ENCODE results near the gene PLEKHG4B.
A peak's percentile ranks its signal among the peaks of the same experiment; 100 is the strongest.
"Not testable (repeated sequence)": the region's sequence is repeated elsewhere in the genome, so short reads cannot be mapped to it uniquely, and the experiment has no call there.

The PLEKHG4B gene

GRCh38 chr5:91556-92263 is at the start of gene PLEKHG4B:
Gene PLEKHG4B, plus strand, starts transcription at chr5:92168. Its CDS starts 64 bp downstream, at chr5:92232.
- no peak for DNase-seq

GRCh38 chr5:42250-42649 is 49.7 kb upstream of the PLEKHG4B start:
- no peak for DNase-seq

GRCh38 chr5:48192-48591 is 43.8 kb upstream of the PLEKHG4B start:
- DNase-seq: no peak

GRCh38 chr5:49530-49929 is 42.4 kb upstream of the PLEKHG4B start:
- peak in 3 of 4 experiments; percentile 9 to 18 (median 10) for DNase-seq

- no peak for DNase-seq
These were observed 41.9 kb upstream of the PLEKHG4B start for GRCh38 chr5:49953-50544.

GRCh38 chr5:50724-51499 is 41.1 kb upstream of the PLEKHG4B start:
- DNase-seq: no peak

DNA sequence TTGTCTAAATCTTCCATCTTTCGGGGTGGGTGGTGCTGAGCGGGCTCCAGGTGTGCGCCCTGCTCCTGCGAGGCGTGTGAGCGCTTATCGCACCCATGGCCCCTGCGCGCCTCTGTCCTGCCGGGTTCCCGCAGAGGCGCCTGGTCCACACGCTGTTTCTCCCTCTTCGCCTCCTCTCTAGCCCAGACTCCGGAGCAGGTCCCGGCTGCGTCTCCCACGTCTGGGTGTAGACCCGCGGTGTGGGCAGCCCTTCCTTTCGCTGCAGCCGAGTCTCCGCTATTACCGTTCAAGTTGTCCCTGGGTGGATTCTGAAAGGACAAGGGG is 40.5 kb upstream of the PLEKHG4B start:
- DNase-seq: no peak

DNA sequence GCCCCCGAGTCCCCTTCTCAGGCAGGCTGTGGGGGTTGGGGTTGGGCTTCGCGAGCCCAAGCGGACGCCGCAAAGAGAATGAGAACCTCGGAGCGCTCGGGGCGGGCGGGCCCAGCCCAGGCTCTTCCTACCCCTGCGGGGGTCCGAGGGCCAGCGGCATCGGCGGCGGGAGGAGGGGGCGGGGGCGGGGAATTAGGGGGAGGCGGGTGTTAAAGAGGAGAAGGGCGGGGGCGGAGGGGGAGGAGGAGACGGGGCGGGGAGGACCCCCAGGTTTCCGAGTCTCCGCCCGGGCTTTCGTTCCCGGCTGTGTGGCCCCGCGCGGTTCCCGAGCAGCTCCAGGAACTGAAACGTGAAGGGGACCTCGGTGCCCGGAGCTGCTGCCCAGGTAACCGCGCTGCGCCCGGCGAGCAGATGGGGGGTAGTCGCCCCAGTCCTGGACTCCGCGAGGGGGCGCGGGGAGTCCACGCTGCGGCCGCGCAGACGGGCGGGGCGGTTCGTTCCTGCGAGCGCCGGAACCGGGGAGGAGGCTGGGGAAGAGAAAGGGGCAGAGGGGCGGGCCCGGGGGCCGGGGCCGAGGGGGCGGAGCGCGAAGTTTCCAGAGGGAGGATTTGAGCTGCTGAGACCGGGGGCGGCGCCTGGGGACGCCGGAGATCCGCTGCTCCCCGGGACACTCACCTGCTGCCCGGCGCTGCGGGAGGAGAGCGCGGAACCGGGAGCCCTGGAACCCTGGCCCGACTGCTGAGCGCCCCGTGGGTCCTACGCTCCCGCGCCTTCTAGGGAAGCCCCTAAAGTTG is 38.4 kb upstream of the PLEKHG4B start:
- DNase-seq: peak in 1 of 4 experiments; percentile 36

DNA sequence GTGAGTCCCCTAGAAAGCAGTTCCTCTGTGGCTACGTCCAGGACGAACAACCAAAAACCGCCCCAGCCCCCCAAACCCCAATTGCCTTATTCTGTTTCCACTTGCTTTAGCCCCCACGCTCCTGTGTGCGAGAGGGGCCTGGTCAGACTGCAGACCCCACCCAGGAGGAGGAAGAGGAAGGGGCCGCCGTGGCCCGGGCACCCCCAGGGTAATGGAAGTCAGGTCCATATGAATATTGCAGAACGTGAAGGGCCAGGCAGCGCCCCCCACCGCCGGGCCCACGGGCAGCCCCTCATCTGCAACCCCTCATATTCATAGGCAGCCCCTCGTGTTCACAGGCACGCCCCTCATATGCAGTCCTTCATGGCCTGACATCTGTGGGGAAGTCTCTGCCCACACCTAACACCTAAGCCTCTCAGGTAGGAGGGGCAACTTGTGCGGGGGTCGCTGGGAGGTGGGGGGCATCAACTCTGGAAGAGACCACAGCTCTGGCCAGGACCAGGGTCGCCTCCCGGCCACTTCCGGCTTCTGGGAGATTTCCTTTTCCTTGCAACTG is 37.7 kb upstream of the PLEKHG4B start:
- DNase-seq: no peak

DNA sequence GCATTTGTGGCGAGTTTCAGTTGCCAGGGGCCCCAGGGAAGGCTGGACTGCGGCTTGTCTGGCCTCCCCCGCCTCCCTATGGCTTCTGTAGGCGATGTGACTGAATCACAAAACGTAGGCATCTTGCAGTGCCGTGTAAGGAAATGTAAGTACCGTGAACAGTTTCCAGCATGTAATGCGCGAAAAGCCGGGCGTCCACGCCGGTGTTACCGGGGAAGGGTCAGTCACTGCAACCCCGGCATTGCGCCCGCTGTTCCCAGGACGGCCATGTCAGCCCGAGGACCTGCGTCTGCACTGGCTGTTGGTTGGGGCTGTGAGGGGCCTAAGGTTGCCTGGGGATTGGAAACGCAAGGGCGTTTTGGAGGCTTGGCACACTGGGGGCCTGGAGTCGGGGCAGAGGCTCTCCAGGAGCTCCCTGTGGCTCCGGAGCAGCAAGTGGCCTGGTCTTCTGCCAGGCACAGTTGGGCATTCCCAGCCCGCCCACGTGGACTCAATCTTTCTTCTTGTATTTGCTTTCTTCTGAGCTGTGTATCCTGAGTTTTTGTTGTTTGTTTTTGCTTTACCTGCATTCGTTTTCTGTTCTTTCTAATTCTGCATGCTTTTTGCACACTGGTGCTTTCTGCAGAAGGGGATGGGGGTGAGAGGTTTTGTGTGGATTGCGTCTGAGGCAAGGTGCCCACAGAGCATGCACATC is 36.9 kb upstream of the PLEKHG4B start:
- DNase-seq: no peak

DNA sequence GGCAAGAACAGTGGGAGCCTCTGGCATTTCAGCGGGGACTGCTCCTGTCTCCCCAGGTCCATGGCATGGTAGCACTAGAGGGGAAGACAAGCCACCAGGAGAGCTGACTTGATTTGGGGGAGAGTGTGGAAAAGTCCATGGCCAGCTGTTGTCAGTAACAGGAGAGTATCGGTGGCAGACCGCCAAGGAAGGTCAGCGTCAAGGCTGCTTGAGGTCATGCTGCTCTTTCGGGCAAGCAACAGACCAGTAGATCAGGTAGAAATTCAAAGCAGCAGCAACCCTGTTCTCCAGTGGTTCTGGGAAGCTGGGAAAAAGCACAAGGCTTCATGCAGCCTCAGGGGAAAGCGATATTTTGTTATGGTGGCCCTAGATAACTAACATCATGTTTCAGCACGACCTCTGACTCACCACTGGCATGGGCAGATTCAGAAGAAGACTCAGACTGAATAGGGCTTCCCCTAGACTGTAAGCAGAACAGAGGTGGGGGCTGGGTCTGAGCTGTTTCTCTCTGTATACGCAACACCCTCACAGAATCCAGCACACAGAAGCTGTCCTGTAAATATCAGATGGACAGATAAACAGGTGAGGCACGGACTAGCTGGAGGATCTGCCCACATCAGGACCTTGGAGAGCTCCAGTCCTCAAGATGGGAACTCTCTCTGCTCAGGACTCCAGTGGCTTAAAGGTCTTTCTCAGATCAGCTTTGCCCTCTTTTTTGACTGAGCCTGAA is 35.2 kb upstream of the PLEKHG4B start:
- no peak for DNase-seq

GRCh38 chr5:60250-60649 is 31.7 kb upstream of the PLEKHG4B start:
- DNase-seq: not testable (repeated sequence)

- no peak for DNase-seq
These were observed 21.5 kb upstream of the PLEKHG4B start for GRCh38 chr5:70440-70839.

DNA sequence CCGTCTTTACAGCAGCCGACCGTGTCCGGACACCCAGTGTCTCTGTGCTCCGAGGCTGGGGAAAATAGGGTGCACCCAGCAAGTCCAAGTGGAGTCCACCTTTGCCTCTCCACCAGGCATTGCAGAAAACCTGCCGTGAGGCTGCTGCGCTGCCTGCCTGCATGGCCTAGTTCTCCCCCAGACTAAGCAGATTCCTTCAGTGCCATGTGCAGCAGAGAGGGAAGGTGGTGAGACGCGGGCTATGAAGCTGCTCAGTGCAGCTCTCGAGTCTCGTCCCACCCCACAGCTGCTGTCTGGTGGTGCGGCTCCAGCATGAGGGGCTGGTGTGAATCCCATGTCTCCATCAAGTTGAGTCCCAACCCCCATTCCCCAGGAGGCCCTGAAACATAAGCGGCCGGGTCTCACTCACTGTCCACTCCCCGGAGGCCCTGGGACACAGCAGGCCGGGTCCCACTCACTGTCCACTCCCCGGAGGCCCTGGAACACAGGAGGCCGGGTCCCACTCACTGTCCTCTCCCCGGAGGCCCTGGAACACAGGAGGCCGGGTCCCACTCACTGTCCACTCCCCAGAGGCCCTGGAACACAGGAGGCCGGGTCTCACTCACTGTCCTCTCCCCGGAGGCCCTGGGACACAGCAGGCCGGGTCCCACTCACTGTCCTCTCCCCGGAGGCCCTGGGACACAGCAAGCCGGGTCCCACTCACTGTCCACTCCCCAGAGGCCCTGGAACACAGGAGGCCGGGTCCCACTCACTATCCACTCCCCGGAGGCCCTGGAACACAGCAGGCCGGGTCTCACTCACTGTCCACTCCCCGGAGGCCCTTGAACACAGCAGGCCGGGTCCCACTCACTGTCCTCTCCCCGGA is 19.4 kb upstream of the PLEKHG4B start:
- DNase-seq: not testable (repeated sequence)

DNA sequence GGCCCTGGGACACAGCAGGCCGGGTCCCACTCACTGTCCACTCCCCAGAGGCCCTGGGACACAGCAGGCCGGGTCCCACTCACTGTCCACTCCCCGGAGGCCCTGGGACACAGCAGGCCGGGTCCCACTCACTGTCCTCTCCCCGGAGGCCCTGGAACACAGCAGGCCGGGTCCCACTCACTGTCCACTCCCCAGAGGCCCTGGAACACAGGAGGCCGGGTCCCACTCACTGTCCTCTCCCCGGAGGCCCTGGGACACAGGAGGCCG is 18.9 kb upstream of the PLEKHG4B start:
- not testable (repeated sequence) for DNase-seq

- no peak for DNase-seq
These were observed 18.0 kb upstream of the PLEKHG4B start for GRCh38 chr5:73768-74502.

DNA sequence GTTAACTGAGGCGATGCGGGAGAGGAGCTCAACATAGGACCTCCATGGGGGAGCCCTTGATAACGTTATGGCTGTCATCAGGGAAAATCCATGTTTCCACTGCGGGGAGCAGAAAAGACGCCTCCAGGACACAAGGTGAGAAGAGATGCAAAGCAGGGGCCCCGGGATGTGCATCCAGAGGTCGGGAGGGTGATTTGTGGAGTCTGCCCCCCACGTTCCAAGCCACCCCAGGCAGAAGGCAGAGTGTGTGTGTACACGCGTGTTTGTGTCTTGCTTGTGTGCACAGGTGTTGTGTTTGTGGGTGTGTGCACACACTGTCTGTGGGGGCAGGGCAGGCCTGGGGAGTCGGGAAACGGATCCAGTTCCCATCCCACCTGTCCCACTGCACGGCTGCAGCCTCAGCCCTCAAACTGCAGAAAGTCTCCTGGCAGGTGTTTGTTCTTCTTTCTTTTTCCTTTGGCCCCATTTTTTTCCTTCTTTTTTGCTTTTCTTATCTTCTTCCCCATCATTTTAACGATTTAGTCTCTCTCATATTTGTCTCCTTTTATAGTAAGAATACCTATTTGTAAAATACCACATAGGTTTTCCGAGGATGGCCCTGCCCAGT is 17.4 kb upstream of the PLEKHG4B start:
- no peak for DNase-seq

DNA sequence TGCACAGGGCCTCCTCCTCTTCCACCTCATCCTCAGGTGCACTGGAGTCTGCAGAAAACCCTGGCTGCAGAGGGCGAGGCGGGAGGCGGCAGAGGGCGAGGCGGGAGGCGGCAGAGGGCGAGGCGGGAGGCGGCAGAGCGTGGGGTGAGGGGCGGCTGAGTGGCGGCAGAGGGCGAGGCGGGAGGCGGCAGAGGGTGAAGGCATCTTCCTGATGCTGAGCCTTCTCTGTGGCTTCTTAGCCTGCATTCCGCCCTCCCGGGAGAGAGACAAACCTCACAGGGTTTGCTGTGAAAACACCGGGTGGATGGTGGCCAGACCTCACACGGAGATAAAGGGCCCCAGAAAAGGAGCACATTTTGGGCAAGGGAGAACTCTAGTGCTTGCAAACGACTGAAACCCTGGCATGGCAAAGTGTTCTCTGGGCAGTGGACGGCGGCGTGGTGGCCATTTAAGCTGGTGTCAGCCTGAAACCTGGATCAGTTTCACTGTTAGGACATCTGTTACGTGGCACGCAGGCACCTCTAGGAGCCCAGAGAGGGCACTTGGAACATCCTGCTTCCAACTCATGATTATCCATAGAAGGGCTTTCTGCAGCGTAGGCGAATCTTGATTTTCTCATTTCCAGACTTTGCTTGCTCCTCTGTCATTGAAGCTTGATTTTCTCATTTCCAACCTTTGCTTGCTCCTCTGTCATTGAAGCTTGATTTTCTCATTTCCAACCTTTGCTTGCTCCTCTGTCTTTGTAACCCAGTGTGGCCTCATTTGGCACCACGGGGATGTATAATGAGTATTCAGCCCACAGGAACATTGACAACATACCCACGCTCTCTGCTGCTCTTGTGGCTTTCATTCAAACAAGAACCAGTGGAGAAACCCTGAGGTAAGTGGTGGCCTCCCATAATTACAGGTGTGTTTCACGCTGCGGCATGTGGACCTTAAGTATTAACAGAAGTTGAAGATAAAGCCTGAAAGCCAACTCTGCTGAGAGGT is 16.3 kb upstream of the PLEKHG4B start:
- no peak for DNase-seq
